ENCODE results near the gene MC2R.

GRCh38 chr18:13835202-13835601 lies 80.1 kb downstream of the MC2R start:
- no peak for TF ChIP-seq RAD21 (conservative IDR thresholded peaks at IDR 0.05)
- TF ChIP-seq CTCF (IDR thresholded peaks at IDR 0.05; ENCODE audit: poor library complexity, severe bottlenecking), result no peak
- TF ChIP-seq TAF1 (IDR thresholded peaks at IDR 0.05; ENCODE audit: low read depth), result no peak
- TF ChIP-seq POLR2AphosphoS5 (IDR thresholded peaks at IDR 0.05), result no peak
- TF ChIP-seq EP300 (conservative IDR thresholded peaks at IDR 0.05; ENCODE audit: poor library complexity, severe bottlenecking), result no peak
- TF ChIP-seq EZH2 (IDR thresholded peaks at IDR 0.05; ENCODE audit: borderline replicate concordance, insufficient read depth, low read length, poor library complexity, severe bottlenecking), result no peak
- no peak for TF ChIP-seq MXI1 (conservative IDR thresholded peaks at IDR 0.05; ENCODE audit: poor library complexity, severe bottlenecking)
- no peak for TF ChIP-seq SMC3 (conservative IDR thresholded peaks at IDR 0.05; ENCODE audit: poor library complexity)
- TF ChIP-seq, protein P1, sequence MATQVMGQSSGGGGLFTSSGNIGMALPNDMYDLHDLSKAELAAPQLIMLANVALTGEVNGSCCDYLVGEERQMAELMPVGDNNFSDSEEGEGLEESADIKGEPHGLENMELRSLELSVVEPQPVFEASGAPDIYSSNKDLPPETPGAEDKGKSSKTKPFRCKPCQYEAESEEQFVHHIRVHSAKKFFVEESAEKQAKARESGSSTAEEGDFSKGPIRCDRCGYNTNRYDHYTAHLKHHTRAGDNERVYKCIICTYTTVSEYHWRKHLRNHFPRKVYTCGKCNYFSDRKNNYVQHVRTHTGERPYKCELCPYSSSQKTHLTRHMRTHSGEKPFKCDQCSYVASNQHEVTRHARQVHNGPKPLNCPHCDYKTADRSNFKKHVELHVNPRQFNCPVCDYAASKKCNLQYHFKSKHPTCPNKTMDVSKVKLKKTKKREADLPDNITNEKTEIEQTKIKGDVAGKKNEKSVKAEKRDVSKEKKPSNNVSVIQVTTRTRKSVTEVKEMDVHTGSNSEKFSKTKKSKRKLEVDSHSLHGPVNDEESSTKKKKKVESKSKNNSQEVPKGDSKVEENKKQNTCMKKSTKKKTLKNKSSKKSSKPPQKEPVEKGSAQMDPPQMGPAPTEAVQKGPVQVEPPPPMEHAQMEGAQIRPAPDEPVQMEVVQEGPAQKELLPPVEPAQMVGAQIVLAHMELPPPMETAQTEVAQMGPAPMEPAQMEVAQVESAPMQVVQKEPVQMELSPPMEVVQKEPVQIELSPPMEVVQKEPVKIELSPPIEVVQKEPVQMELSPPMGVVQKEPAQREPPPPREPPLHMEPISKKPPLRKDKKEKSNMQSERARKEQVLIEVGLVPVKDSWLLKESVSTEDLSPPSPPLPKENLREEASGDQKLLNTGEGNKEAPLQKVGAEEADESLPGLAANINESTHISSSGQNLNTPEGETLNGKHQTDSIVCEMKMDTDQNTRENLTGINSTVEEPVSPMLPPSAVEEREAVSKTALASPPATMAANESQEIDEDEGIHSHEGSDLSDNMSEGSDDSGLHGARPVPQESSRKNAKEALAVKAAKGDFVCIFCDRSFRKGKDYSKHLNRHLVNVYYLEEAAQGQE (IDR thresholded peaks at IDR 0.05; ENCODE audit: borderline replicate concordance), result no peak
